Activated CD4-positive, alpha-beta T cell treated with anti-CD3 and anti-CD28 coated beads, Interleukin-10, Interleukin-2, amounts not matched to agents 100 ng/mL and 50 ng/mL, durations not matched to agents 16 hours and 8 hours (primary cell): Measurements from ENCODE around the gene MANBA.
A peak's percentile ranks its signal among the peaks of the same experiment; 100 is the strongest.
"Not testable (repeated sequence)": the region's sequence is repeated elsewhere in the genome, so short reads cannot be mapped to it uniquely, and the experiment has no call there.

ENCODE experiments used
- DNase-seq: peaks from one replicate; pipeline ENCODE4 v3.0.0-alpha.2; 2020

The MANBA gene

DNA sequence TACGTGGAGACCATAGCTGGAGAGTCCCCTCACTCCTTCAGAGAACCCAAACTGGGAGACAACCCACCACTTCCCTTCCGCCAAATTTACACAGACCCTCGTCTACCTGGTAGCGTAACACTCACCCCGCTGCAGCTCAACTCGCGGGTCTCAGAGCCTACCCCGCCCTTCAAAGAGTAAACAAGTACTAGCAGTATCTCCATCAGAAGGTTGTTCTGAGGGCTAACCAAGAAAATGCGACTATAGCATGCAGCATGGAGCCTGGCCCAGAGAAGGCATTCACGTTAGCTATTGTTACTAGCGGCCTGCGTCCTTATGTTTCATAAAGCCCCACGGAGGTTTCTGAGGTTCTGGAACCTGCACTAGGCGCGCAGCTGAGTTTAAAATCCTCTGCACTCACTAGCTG, 531 bp upstream of the MANBA start:
- peak; percentile 8 for DNase-seq

DNA sequence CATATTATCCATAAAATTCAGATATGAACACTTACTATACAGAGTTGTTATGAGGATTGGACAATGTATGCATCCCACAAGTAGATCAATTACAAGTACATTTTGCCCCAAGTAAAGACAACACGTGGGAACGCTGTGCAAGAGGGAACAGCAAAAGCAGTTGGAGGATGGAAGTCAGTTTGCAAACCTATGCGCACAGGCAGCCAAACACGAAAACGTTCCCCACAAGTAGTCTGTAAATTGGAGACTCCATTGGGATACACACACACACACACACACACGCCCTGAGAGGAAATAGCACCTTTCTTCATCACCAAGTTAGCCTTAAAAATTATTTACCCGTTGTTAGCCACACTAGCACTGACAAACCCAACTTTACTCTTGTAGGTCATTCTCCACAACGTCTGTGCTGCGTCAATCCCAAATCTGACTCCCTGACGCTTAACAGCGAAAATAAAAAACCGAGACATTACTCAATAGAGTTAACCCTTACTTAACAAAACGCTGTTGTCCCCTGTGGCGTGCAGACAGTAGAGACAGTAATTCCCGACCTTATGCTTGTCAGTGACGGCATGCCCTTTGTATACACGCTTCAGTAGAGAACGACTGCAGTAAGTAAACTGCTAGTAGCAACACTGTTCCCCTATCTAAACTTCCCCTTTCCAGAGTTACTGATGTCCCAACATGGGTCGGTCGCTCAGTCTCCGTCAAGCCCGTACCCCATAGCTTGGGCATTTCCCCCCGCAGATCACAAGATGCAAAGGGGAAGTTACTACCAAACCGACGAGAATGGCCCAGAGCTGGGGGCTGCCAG, 730 bp downstream of the MANBA start:
- DNase-seq = peak; percentile 40

DNA sequence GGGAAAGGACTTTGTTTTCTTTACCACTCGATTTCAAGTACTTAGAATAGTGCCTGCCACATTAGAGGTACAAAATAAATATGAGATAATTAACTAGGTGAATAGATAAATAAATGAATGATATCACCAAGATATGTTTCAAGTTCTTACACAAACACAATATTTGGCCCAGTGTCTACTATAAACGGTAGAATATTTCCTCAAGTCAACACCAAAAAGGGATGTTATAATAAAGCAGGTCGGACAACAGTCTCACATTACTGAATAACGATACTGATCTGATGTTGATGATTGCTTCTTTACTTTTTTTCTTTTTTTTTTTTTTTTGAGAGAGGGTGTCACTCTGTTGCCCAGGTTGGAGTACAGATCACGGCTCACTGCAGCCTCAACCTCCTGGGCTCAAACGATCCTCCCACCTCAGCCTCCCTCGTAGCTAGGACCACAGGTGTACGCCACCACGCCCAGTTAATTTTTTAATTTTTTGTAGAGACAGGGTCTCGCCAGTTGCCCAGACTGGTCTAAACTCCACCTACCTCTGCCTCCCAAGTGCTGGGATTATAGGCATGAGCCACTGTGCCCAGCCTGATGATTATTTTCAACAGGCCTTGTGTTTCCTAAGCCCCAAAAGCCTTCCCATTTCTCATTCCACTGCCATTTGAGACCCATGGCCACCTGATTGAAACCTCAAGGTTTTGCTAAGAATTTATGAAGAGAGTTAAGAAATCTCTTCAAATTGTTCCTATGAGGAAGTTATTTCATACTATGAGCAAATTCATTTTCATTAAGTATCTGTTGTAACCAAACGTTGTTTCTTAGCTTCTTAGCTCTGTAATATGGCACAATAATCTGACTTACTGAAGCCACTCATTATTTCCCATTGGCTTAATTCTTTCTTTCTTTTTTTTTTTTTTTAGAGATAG, 2.3 kb downstream of the MANBA start:
- no peak for DNase-seq

DNA sequence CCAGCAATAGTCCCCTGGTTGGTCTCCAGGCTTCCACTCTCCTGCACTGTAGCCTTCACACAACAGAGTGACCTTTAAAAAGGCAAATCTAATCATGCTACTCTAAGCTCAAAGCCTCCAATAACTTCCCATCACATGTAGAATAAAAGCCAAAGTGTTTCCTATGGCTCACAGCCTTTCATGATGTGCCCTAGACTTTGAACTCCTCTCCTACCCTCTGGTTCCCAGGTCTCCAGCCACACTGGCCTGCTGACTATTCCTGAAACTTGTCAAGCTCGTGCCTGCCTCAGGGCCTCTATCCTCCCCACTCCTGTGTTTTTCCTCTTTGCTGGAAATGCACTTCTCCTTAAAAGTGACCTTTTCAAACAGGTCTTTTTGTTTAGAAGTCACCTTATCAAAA, 3.1 kb downstream of the MANBA start:
- no peak for DNase-seq

DNA sequence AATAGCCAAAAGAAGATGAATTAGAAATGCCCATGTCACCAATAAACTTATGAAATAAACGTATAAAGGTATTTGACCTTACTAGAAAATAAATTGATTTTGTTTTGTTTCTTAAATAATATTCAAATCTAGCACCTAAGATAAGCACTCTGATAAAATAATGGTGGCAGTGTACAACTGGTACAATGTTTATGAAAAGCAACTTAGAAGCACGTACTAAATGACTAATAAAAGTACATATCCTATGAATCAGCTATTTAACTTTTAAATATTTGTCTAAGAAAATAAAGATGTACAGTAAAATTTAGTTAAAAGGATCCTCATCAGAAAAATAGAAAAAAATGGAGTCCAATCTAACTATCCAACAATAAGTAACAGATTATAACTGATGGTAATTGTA, 6.7 kb downstream of the MANBA start:
- DNase-seq = no peak

DNA sequence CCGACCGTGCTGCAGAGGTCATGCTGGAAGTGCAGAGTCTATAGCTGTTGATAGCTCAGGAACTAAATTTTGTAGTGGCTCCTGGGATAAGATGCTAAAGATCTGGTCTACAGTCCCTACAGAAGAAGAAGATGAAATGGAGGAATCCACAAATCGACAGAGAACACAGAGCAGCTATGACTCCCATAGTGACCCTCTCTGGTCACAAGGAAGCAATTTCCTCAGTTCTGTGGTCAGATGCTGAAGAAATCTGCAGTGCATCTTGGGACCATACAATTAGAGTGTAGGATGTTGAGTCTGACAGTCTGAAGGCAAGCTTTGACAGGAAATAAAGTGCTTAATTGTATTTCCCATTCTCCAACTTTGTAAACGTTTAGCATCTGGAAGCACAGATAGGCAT, 8.8 kb downstream of the MANBA start:
- DNase-seq = no peak

DNA sequence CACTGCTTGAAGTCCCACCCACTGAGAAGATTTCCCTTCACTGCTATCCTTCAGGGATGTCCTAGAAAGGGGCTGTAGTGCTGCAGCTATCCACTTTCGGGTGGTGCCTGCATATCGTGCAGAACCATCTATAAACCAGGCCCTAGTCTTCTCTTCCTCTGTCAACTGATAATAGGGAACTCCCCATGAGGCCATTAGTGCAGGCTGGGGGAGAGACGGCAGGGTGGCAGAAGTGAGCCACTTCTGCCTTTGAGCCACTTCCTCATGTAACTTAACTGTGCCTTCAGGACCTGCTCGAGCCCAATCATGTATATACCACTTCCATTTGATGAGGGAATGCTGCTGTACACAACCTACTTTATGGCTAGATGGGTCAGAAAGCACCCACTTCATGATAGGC, 17.4 kb downstream of the MANBA start:
- DNase-seq = not testable (repeated sequence)

DNA sequence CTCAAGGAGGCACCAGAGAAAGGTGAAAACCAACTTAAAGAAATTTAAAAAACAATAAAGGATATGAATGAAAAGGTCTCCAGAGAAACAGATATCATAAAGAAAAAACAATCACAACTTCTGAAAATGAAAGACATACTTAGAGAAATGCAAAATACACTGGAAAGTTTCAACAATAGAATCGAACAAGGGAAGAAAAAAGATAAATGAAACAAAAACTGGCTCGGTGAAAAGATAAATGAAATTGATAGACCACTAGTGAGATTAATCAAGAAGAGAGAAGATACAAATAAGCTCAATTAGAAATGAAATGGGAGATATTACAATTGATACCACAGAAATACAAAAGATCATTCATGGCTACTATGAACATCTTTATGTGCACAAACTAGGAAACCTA, 22.0 kb downstream of the MANBA start:
- DNase-seq = not testable (repeated sequence)

DNA sequence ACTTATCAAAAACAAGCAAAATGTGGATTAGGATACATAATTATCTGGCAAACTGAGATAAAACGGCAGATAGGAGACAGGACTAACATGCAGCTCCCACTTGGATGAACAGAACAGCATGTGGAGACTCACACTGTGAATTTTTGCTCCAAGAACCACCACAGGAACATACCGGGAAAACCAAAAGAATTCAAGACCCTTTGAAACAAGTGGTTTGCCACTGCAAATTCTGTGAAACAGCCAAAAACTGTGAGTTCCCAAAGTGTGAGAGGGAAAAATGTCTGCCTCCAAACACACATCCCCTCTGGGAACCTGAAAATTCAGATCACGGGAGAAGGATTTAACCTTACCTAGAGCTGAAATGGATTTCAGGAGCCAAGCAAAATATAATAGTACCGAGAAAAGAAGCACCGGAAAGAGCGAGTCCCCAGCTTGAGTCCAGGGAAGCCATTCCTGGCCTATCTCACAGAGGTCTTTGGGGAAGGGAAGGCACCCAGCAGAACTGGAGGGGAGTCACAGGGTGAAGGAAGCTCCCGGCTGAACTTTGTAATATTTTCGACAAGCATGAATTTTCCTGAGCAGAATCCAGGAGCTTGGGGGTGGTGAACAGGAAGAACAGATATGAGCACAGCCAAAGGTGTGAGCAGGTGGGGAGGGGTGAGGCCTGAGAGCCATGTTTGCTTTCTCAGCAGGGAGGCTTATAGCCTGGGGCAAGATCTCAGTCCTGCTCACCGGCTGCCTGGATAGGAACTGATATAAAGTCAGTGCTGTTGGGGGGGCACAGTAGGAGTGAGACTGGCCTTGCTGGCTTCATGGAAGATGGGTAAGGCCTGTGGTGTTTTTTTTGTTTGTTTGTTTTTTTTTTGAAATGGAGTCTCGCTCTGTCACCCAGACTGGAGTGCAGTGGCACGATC, 23.9 kb downstream of the MANBA start:
- DNase-seq = no peak

DNA sequence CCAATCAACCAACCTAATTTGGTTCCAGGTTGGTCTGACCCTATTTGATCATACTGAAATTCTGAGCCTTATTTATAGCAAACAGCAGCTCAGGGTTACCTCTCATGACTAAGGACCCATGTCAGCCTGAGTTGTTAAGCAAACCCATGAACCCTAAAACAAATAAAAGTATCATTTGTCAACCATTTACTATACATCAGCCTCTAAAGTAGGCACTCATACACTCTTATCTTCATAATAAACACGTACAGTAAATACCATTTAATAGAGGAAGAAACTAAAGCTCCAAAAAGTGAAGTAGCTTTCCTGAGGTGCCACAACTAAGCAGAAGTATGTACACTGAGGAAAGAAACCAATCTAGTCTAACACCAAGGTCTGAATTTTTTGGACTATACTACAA, 25.2 kb downstream of the MANBA start:
- DNase-seq = no peak

DNA sequence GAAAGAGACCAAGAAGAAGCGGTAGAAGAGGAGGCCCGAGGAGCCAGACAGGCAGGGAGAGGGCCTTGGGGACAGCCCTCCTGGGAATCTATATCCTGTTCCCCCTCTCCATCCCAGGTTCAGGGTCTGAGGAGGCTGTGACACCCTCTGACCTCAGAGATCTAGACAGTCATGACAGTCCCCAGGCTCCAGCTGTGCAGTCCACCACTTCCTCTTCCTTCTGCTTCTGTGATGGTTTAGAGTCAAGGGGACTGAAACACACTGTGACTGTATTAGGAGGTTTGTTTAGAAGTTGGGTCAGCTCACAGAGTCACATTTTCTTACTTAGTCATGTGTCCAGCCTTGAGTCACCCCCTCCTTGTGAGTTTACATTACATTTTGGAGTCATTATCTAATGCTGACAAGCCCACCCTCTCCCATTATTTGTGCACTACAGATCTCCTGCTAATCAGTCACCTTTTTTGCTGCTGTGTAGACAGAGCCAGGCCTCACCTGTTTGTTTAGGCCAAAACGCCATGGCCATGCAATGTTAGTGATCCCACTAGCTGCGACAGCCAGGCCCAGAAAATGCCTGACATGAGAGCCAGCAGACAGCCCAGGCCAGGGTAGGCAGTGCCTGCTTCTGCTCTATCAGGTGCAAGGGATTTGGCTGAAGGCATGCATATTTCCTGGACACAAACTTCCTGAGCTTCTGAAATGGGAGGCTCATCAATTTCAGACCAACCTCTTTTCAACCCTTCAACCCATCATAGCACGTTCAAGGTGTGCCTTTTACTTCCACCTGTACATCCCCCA, 26.0 kb downstream of the MANBA start:
- DNase-seq = peak; percentile 48

DNA sequence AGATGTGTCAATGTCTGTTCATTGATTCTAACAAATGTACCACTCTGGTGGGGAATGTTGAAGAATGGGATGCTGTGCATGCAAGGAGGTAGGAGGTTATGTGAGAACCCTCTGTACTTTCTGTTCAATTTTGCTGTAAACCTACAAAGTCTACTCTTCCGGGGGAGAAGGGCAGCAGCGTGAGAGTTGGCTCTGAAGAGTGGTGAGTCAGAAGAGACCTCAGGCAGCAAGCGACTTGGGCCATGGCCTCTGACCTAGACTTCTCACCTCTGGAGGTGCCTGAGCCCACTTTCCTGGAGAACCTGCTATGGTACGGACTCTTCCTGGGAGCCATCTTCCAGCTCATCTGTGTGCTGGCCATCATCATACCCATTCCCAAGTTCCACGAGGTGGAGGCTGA, 26.7 kb downstream of the MANBA start:
- no peak for DNase-seq

DNA sequence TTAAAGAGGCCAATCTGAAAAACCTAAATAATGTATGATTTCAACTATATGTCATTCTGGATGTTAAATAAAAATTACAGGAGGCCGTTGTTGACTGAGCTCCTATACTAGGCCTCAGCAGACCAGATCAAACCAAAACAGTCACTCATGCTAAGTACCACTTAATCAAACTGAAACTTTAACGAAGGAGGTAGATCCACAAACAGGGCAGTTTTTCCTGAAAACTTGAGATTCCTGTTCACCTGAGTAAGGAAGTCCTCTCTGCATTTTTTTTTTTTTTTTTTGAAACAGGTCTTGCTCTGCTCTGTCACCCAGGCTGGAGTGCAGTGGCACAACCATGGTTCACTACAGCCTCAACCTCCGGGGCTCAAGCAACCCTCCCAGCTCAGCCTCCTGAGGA, 27.7 kb downstream of the MANBA start:
- DNase-seq = no peak

DNA sequence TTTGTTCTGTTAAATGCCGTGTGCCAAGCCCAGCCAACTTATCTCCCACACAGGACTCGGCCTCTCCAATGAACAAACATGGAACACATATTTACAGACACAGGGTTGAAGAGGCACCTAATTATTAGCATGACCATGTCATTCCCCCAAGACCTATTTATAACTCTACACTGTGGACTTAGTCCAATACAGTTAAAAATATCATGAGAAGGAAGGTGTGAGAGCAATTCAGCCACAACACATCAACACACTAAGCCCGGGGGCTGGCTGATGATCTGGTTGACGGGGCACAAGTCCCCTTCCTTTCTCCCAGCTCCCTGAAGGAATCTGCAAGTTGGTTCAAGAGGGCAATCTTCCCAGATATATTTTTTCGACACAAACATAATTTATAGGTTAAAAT, 28.1 kb downstream of the MANBA start:
- no peak for DNase-seq

DNA sequence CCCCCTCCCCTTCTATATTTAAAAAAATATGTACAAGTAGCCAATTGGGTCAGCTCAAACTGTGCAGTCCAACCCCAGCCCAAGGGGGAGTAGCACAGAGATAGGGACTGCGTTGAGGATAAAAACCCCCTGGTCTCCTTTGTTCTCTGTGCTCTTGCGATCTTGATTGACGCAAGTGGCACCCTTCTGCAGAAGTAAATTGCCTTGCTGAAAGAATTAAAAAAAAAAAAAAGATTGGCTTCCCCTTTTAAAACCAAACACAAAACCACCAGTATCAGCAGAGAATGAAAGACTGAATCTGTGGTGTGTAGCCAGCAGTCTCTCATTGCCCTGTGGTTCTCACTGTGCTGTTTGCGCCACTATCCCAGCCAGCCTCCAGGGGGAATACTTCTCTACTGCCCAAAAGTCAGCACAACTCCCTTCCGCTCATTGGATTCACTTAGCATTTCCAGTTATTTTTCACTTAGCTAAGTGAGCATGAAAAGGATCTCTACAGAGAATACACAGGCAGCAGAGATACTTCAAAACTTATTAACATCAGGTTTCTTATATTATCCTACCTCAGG, 29.7 kb downstream of the MANBA start:
- no peak for DNase-seq

DNA sequence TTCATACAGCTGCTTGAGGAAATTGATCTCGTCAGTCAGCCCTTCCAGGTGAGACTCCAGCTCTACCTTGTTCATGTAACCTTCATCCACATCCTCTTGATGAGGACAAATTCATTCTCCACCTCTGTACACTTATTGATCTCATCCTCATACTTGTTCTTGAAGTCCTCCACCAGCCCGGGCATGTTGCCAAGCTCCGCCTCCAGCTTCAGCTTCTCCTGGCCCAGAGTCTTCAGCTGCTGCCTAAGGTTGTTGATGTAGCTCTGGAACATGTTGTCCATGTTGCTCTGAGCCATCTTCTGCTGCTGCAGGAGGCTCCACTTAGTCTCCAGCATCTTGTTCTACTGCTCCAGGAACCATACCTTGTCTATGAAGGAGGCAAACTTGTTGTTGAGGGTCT, 31.3 kb downstream of the MANBA start:
- DNase-seq = not testable (repeated sequence)

DNA sequence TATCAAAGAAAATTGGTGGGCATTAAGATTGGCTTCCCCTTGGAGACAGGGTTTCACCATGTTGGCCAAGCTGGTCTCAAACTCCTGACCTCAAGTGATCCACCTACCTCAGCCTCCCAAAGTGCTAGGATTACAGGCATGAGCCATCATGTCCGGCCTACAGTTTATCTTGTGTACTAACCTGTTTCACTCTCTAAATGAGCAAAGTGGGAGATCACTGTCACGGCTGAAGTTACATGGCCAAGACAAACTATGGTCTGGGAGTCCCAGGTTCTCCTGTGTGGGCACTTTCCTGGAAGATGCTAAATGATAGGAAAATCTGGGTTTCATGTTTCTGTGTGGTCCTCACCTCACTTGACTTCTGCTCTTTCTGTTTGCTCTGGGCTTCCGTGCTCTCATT, 33.8 kb downstream of the MANBA start:
- not testable (repeated sequence) for DNase-seq

DNA sequence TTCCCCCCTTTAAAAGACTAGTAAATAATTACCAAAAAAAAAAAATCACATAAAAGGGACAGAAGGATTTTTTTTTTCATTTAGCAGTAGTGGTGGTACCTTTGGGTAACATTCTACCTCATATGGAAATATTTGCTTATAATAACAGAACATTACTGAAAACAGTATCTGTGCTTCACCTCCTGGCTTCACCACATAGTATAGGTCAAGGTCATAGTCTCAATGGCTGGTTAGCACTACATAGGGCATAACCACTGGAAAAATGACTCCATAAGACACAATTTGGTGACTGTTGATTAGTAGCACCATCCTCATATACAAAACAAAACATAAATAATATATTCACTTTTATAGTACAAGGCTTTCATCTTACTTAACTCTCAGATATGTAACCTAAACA, 34.7 kb downstream of the MANBA start:
- no peak for DNase-seq

DNA sequence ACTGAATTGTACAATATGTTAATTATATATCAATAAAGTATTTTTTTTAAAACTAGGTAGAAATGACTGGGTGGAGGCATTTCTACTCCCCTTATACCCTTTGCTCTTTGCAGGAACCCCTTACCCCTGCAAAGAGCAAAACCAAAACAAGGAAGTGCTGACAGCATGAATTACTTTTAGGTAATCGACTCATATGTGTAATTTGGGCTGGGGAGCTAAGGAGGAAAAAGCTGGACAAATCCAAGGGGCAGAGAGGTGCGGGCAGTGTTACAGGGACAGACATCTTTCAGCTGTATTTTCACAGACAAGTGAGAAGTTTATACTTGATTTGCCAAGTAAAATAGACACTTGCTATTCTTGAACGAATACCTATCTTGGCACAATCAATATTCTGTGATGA, 35.5 kb downstream of the MANBA start:
- DNase-seq = no peak

DNA sequence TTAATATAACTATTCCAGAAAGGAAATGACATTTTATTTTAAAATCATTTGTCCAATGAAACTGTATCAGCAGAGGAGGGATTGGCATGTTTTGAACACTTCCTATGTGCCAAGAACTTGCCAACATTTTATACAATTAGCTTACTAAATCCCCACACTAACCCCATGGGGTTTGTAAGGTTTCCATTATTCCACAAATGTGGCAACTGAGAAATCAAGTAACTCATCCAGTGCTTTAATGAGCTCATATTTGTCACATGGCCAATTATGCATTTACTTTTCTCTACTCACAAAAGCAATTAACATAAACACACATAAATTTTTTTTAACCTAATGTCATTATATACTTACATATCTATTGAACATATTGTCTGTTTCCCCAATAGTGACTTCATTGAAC, 37.3 kb downstream of the MANBA start:
- no peak for DNase-seq

DNA sequence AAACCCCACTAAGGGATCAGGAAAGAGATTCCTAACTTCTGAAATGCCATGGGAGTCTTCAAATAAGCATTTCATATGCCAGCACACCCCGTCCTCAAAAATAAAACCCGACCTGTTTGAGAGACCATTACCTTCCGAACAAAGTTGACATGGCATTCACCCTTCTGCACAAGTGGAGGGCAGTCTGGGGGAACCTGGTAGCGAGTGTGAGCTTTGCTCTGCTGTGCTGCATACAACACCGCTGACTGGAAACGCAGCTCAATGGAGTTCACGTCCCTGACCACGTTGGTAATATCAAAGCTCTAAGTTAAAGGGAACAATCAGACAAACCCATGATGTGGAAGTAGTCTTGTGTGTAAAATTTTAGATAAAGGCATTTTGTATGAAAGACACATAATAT, 38.0 kb downstream of the MANBA start:
- DNase-seq = no peak
